ENCODE results near the gene KCTD14. TPM values are rescaled to one million over a fixed set of nuclear protein-coding genes. Genes with fewer than 3 reads are reported as not detected.

The KCTD14 gene
- total RNA-seq, 1 experiment from 2014 or later: 12.6 TPM

- POLR2A ChIA-PET: no interaction called here
- Mint-ChIP-seq H3K9me3 (no peaks in the 10 kb centered on the region), H3K4me3 (no peak overlapping the region), H3K4me1 (no peaks in the 10 kb centered on the region), H3K36me3 (peaks cover 6% of the 10 kb centered on the region; the same call in 1 of the 2 replicates), H3K27ac (no peak overlapping the region), H3K27me3 (ENCODE audit: low read depth) (no peaks in the 10 kb centered on the region)
- TF ChIP-seq SMAD4 (CRISPR knock-in tag; IDR thresholded peaks at IDR 0.05) (no peak), MAX (CRISPR knock-in tag; IDR thresholded peaks at IDR 0.05) (no peak)
- no peak for DNase-seq (ENCODE audit: low spot score)
- no peak for ATAC-seq
- CTCF ChIA-PET: interaction anchor here (0.9 kb wide), 1 partner anchor 16 kb away, joined by 3 read pairs; the partner anchor contains the start of gene INTS4
Observed at GRCh38 chr11:78010755-78011154, 12.3 kb downstream of the KCTD14 start.

DNA sequence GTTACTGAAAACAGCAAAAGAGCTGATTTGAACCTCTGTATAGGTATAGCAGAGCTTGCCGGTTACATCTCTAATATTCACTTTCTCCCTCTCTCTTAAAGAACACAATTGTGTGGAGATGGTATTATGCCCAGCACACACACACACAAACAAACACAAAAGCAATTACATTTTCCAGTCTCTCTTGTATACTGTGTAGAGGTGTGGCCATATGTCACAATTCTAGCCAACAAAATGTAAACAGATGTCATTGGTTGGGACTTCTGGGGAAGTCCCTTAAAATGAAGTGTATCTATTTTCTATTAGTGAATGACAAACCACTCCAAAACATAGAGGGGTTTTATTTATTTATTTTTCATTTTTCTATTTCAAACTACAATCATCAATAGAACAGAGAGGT, 12.8 kb downstream of the KCTD14 start:
- no peaks in the 10 kb centered on the region for H3K27me3 Mint-ChIP-seq (ENCODE audit: low read depth)
- DNase-seq (ENCODE audit: low spot score) (no peak), ATAC-seq (no peak)
- H3K4me1 Mint-ChIP-seq: no peaks in the 10 kb centered on the region
- H3K9me3 Mint-ChIP-seq: no peaks in the 10 kb centered on the region
- H3K27ac Mint-ChIP-seq: no peak overlapping the region
- TF ChIP-seq ELF4 (CRISPR knock-in tag; IDR thresholded peaks at IDR 0.05; ENCODE audit: low read depth) (no peak), IRF1 (CRISPR knock-in tag; IDR thresholded peaks at IDR 0.05) (no peak), ZNF671 (CRISPR knock-in tag; IDR thresholded peaks at IDR 0.05) (no peak), ZNF219 (CRISPR knock-in tag; IDR thresholded peaks at IDR 0.05; ENCODE audit: borderline replicate concordance) (no peak), ATF3 (CRISPR knock-in tag; conservative IDR thresholded peaks at IDR 0.05) (no peak), ZNF396 (CRISPR knock-in tag; IDR thresholded peaks at IDR 0.05; ENCODE audit: borderline replicate concordance) (no peak), AR (CRISPR knock-in tag; IDR thresholded peaks at IDR 0.05) (no peak), SMAD4 (CRISPR knock-in tag; IDR thresholded peaks at IDR 0.05) (no peak), OVOL2 (CRISPR knock-in tag; IDR thresholded peaks at IDR 0.05; ENCODE audit: borderline replicate concordance) (no peak)
- TF ChIP-seq, protein P1, sequence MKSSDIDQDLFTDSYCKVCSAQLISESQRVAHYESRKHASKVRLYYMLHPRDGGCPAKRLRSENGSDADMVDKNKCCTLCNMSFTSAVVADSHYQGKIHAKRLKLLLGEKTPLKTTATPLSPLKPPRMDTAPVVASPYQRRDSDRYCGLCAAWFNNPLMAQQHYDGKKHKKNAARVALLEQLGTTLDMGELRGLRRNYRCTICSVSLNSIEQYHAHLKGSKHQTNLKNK (CRISPR knock-in tag; IDR thresholded peaks at IDR 0.05): no peak
- TF ChIP-seq, protein P2, sequence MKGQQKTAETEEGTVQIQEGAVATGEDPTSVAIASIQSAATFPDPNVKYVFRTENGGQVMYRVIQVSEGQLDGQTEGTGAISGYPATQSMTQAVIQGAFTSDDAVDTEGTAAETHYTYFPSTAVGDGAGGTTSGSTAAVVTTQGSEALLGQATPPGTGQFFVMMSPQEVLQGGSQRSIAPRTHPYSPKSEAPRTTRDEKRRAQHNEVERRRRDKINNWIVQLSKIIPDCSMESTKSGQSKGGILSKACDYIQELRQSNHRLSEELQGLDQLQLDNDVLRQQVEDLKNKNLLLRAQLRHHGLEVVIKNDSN (CRISPR knock-in tag; IDR thresholded peaks at IDR 0.05): no peak
- ChIA-PET POLR2A (no interaction called here), CTCF (interaction anchor here (0.9 kb wide), 1 partner anchor 16 kb away, joined by 3 read pairs; the partner anchor contains the start of gene INTS4)
- no peak overlapping the region for H3K4me3 Mint-ChIP-seq
- peaks cover 2% of the 10 kb centered on the region; the same call in 1 of the 2 replicates for H3K36me3 Mint-ChIP-seq

GRCh38 chr11:78009062-78009461, 14.0 kb downstream of the KCTD14 start:
- no peaks in the 10 kb centered on the region for H3K36me3 Mint-ChIP-seq
- TF ChIP-seq IRF2 (CRISPR knock-in tag; IDR thresholded peaks at IDR 0.05; ENCODE audit: borderline replicate concordance, low read depth): no peak
- no peak for TF ChIP-seq SMAD3 (CRISPR knock-in tag; IDR thresholded peaks at IDR 0.05; ENCODE audit: borderline replicate concordance)
- no peak for TF ChIP-seq RELA (CRISPR knock-in tag; IDR thresholded peaks at IDR 0.05; ENCODE audit: borderline replicate concordance)
- no peak for TF ChIP-seq CREB1 (CRISPR knock-in tag; IDR thresholded peaks at IDR 0.05)
- TF ChIP-seq RORB (CRISPR knock-in tag; IDR thresholded peaks at IDR 0.05): no peak
- no peak for TF ChIP-seq GTF2I (CRISPR knock-in tag; conservative IDR thresholded peaks at IDR 0.05)
- TF ChIP-seq E2F1 (CRISPR knock-in tag; IDR thresholded peaks at IDR 0.05): no peak
- TF ChIP-seq GABPB1 (CRISPR knock-in tag; IDR thresholded peaks at IDR 0.05): no peak
- no peak for TF ChIP-seq SMAD4 (CRISPR knock-in tag; IDR thresholded peaks at IDR 0.05)
- TF ChIP-seq USF2 (CRISPR knock-in tag; IDR thresholded peaks at IDR 0.05): no peak
- CTCF ChIA-PET: interaction anchor here (1.6 kb wide), 1 partner anchor 14 kb away, joined by 5 read pairs; the partner anchor contains the start of gene INTS4
- ATAC-seq (no peak), DNase-seq (ENCODE audit: low spot score) (no peak)
- H3K4me3 Mint-ChIP-seq: no peak overlapping the region
- no peaks in the 10 kb centered on the region for H3K9me3 Mint-ChIP-seq
- no peaks in the 10 kb centered on the region for H3K27me3 Mint-ChIP-seq (ENCODE audit: low read depth)
- H3K27ac Mint-ChIP-seq: no peak overlapping the region
- POLR2A ChIA-PET: interaction anchor here (0.7 kb wide), 1 partner anchor 257 kb away, joined by 5 read pairs; no protein-coding TSS in a partner anchor
- no peaks in the 10 kb centered on the region for H3K4me1 Mint-ChIP-seq

Measured in WTC11 (cell line).